ENCODE measurements around the gene PAPSS2. TPM values are rescaled to one million over a fixed set of nuclear protein-coding genes. Genes with fewer than 3 reads are reported as not detected.
A peak's percentile ranks its signal among the peaks of the same experiment; 100 is the strongest.

PAPSS2 gene
- total RNA-seq, 1 donor from 2014 or later, result 1.3 TPM

GRCh38 chr10:87684001-87684638 lies 24.4 kb downstream of the PAPSS2 start:
- Mint-ChIP-seq H3K4me1 (no peaks in the 10 kb centered on the region), H3K9me3 (no peaks in the 10 kb centered on the region), H3K27ac (ENCODE audit: unreplicated experiment) (no peak overlapping the region), H3K4me3 (no peak overlapping the region), H3K36me3 (ENCODE audit: low read depth) (no peaks in the 10 kb centered on the region), H3K27me3 (ENCODE audit: low read depth) (no peaks in the 10 kb centered on the region)
- TF ChIP-seq, protein P1, sequence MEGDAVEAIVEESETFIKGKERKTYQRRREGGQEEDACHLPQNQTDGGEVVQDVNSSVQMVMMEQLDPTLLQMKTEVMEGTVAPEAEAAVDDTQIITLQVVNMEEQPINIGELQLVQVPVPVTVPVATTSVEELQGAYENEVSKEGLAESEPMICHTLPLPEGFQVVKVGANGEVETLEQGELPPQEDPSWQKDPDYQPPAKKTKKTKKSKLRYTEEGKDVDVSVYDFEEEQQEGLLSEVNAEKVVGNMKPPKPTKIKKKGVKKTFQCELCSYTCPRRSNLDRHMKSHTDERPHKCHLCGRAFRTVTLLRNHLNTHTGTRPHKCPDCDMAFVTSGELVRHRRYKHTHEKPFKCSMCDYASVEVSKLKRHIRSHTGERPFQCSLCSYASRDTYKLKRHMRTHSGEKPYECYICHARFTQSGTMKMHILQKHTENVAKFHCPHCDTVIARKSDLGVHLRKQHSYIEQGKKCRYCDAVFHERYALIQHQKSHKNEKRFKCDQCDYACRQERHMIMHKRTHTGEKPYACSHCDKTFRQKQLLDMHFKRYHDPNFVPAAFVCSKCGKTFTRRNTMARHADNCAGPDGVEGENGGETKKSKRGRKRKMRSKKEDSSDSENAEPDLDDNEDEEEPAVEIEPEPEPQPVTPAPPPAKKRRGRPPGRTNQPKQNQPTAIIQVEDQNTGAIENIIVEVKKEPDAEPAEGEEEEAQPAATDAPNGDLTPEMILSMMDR (conservative IDR thresholded peaks at IDR 0.05), result no peak
- DNase-seq (ENCODE audit: low read depth, low spot score), result no peak

DNA sequence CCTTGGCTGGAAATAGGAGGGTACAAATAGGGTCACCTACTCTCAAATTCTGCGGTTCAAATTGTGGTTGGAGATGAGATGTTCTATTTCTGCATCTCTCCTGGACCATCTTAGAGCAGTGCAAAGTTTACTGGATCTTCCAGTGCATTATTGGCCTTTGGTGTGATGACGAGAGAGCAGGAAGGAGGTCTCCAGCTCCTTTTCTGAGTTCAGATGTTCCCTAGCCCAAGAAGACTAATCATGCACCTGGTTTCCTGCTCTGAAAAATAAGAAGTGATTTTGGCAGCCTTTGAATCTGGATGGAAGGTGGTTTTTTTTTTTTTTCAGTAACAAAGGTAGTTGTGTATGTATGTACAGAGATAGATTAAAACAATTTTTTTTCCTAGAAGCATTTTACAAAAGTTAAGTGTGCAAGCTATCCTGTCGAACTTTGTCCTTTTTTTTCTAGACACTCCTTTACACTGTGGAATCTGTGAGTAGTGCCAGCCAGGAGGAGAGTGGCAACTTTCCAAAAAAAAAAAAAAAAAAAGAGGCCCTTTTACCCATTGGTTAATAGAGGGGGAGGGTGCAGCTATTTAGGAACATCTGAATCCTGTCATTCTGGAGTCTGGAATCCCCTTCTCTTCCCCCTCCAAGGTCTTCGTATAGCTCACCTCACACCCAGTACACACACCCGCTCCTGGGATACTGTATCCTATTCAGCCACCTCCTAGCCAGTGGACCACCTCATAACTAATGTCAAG lies 26.3 kb downstream of the PAPSS2 start:
- DNase-seq (ENCODE audit: low read depth, low spot score), result no peak
- Mint-ChIP-seq H3K36me3 (ENCODE audit: low read depth) (no peaks in the 10 kb centered on the region), H3K27ac (ENCODE audit: unreplicated experiment) (no peak overlapping the region), H3K27me3 (ENCODE audit: low read depth) (no peaks in the 10 kb centered on the region), H3K4me3 (no peak overlapping the region), H3K4me1 (no peaks in the 10 kb centered on the region), H3K9me3 (no peaks in the 10 kb centered on the region)
- TF ChIP-seq, protein P1 (conservative IDR thresholded peaks at IDR 0.05), result no peak

DNA sequence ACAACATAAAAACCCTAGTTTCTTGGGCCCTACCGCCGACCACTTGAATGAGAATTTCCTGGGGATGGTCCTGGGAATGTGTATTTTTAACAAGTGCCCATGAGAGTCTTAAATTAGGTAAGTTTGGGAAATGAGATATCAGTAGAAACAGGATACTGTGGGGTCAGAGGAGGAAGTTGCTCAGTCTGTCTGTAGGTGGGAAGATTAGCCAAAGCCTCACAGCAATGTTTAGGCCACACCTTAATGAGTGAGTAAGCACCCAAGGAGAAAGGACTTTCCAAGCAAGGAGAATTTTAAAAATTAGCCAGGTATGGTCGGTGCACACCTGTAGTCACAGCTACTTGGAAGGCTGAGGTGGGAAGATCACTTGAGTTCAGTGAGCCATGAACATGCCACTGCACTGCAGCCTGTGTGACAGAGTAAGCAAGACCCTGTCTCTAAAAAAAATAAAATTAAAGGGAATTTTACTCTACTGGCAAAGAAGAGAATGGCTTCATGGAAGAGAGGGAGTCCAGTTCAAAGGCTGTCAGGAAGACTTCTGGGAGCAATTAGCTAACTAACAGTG lies 31.9 kb downstream of the PAPSS2 start:
- TF ChIP-seq, protein P1 (conservative IDR thresholded peaks at IDR 0.05), result no peak
- H3K36me3 Mint-ChIP-seq (ENCODE audit: low read depth), result no peaks in the 10 kb centered on the region
- no peak for DNase-seq (ENCODE audit: low read depth, low spot score)
- H3K27ac Mint-ChIP-seq (ENCODE audit: unreplicated experiment), result no peak overlapping the region
- no peaks in the 10 kb centered on the region for H3K9me3 Mint-ChIP-seq
- no peak overlapping the region for H3K4me3 Mint-ChIP-seq
- H3K27me3 Mint-ChIP-seq (ENCODE audit: low read depth), result no peaks in the 10 kb centered on the region
- H3K4me1 Mint-ChIP-seq, result no peaks in the 10 kb centered on the region

DNA sequence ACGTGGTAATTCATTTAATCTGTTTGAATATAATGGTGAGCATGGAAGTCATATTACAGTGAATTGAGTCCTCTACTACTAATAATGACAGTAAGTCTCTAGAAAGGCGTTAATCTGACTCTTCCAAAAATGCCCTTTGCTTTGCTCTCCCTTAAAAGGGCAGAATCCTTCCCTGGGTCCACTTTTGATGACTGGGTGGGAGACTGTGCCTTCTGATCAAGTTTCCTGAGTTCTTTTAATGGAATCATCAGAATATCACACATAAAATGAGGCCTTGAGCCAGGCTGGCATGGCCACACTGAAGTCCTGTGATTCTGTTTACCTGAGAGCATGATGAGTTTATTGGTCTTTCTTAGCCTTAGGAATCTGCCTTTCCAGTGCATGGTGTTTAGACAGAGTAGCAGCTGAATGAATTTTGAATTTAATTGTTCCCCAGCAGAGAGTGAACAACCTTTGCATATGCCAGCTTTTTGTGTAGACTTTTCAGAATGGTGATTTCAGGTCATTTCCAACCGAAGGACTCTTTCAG lies 33.3 kb downstream of the PAPSS2 start:
- Mint-ChIP-seq H3K4me1 (no peaks in the 10 kb centered on the region), H3K36me3 (ENCODE audit: low read depth) (no peaks in the 10 kb centered on the region), H3K27me3 (ENCODE audit: low read depth) (no peaks in the 10 kb centered on the region), H3K4me3 (no peak overlapping the region), H3K9me3 (no peaks in the 10 kb centered on the region), H3K27ac (ENCODE audit: unreplicated experiment) (peak overlapping the region; percentile 10)
- TF ChIP-seq, protein P1 (conservative IDR thresholded peaks at IDR 0.05), result no peak
- DNase-seq (ENCODE audit: low read depth, low spot score), result no peak

- Mint-ChIP-seq H3K9me3 (no peaks in the 10 kb centered on the region), H3K36me3 (ENCODE audit: low read depth) (no peaks in the 10 kb centered on the region), H3K4me1 (no peaks in the 10 kb centered on the region), H3K4me3 (no peak overlapping the region), H3K27me3 (ENCODE audit: low read depth) (no peaks in the 10 kb centered on the region), H3K27ac (ENCODE audit: unreplicated experiment) (no peak overlapping the region)
- no peak for DNase-seq (ENCODE audit: low read depth, low spot score)
- TF ChIP-seq, protein P1 (conservative IDR thresholded peaks at IDR 0.05), result no peak
Measured at GRCh38 chr10:87694011-87694794, 34.5 kb downstream of the PAPSS2 start.
